Measurements from ENCODE around the gene CD47.
A peak's percentile ranks its signal among the peaks of the same experiment; 100 is the strongest.

CD47 gene

DNA sequence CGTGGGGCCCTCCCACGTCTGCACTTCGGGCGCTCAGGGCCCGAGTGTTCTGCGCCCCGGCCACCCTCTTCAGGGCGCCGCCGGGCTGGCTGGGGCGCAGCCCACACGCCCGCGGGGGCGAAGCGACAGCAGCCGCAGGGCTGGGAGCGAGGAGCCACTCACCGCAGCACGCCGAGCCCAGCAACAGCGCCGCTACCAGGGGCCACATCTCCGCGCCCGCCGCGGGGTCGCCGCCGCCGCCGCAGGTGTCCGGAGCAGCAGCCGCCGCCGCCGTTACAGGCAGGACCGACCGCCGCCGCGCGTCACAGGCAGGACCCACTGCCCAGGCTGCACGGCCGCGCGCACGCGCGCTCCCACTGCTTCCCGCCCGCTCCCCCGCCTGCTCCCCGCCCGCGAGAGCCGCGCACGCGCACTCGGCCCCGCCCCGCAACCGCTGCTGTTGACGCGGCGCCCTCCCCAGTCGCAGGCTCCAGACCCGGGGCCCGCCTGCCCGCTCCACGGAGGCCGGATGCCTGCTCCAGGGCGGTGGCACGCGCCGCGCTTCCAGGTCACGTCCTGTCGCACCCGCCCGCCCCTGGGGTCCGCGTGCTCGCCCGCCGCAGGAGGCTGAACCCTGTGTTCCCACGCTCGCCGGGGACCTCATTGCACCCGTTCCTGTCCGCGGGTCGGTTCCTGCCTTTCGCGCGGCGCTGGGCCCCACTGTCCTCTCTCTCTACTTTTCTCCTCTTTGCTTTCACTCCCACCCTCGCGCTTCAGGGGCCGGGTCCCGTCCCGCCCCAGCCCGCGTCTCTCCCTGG is at the start of gene CD47:
Gene CD47, minus strand, starts transcription at position 331 of the 797 bp plus-strand sequence. Its CDS starts 123 bp downstream, at position 208.
- DNase-seq: peak; percentile 94

DNA sequence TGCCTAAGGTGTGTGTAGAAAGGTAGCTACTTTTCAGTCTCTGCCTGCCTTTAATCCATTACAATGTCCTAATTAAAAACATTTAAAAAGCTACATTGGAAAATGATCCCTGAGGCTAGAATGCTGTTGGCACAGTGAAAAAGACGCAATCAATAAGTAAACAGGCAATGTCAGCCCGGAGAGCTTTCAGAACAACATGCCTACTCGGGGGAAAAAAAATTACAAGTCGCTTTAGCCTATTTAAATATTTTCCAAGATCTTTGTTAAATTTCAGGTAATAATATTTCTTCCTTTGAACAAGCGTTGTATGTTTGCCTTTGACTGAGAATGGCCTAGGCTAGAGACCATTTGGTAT is 46.6 kb upstream of the CD47 start:
- peak; percentile 66 for DNase-seq

DNA sequence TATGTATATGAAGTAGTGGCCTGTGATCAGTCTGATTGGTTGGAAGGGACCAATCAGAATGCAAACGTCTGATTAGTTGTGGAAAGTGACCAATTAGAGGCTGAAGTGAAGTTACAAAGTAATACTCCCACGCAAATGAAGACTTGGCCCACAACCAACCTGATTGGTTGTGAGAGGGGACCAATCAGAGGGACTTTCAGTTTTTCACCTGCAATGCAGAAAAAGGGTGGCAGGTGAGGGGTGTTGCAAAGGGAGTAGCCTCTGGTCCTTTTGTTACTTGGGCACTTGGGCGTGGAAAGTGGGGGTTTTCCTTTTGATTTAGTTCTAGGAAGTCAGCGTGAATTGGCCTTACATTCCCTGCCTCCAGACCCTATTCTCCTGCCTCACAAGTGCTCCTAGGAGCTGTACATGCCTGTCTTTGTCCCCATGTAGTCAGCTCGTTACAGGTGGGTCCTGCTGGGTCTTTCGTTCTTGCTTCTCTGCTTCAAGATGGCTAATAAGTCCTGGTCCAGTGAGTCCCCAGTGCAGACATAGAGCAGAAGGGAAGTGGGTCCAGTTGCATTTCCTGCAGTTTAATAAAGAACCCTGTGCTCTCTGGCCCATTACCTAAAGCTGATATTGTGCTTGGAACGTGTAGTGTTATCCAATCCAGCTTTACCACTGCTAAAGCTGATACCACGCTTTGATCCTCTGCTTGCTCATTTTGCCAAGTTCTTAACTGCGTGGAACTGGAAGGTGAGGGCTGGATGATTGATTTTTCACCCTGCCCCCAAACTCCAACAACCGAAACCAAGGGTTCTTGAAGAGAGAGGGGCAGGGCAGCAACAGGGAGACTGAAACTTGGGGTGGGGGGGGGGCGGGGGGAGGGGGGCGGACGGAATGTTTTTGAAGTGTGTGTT is 46.0 kb upstream of the CD47 start:
- DNase-seq: peak; percentile 66

DNA sequence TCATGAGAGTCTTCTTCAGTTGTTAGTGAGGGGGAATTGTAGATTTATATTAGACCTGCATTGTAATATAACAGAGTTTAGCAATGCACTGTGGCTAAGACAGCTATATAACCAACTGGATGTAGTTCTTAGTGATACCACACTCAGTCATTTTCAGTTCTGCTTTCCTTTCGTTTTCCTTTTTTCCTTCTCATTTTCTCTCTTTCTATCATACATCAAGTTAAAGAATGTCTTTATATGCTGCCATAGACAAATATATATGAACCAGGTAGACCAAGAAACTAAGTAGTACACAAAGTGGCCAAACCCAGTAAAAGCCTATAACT is 43.7 kb upstream of the CD47 start:
- DNase-seq: no peak

DNA sequence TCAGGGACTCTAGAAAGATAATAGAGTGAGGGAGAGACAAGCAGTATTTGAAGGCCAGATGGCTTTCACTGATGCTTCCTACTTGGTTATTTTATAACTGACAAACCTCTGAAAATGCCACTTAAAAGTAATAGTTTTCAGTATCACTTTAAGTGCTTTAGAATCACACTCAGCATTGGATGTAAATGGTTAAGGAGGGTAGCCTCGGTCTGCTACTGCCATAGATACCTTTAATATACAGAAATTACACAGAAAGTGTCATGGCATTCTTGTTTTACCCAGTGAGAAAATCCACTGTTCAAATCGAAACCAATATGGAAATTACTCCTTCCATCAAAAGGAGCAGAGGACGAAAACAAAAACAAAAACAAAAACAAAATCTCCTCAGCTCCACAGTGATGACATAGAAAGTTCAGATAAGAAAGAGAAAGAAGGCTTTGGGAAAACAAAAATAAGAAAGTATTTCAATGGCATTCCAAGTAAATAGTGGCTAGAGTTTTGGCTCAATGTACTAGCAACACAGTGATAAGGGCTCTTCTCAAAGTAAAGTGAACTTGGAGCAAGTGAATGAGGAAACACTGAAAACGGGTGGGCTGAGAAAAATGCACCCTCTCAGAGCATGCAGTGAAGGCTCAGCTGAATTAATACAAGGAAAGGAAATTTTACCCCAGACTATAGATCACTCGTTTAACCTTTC is 43.2 kb upstream of the CD47 start:
- DNase-seq: no peak

DNA sequence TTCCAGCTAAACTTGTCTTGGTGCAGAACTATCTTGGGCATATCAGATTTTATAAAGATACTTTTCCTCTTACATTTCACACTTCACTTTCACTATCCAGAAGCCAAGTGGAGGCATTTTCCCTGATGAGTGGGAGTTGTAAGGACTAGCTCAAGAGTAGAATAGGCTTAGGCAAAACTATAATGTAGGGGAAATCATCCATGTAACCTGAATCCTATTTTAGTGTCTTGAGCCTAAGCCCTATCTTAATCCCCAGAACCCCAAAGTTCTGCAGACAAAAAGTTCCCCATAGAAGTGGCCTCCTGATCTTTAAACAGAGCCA is 42.2 kb upstream of the CD47 start:
- no peak for DNase-seq

DNA sequence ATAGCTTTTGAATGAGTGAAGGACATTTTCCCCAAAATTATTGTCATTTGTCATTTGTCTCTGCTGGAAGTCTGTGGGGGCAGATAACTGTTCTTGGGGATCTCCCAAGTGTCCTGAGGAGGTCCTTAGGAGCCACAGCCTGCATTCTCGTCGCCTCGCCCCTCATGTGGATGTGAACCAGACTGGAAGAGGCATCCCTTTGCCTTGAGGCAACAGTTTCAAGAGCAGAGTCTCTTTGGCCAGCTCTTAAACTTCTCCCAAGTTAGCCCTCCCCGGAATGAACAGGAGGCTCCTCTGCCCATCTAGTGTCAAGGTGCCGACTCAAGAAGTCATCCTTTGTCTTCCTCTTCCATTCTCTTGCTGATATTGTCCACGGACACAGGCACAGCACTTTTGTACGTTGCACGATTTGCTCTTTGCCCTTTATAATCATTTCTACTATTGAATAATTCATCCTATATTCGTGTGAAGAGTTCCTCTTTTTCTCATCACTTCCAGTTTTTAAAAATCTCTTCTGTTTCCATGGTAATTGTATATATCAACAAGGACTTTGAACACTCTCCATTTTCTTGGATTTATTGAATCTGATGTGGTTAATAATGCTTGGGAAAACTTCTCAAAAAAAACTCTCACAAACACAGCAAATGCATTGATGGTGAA is 40.8 kb upstream of the CD47 start:
- no peak for DNase-seq

DNA sequence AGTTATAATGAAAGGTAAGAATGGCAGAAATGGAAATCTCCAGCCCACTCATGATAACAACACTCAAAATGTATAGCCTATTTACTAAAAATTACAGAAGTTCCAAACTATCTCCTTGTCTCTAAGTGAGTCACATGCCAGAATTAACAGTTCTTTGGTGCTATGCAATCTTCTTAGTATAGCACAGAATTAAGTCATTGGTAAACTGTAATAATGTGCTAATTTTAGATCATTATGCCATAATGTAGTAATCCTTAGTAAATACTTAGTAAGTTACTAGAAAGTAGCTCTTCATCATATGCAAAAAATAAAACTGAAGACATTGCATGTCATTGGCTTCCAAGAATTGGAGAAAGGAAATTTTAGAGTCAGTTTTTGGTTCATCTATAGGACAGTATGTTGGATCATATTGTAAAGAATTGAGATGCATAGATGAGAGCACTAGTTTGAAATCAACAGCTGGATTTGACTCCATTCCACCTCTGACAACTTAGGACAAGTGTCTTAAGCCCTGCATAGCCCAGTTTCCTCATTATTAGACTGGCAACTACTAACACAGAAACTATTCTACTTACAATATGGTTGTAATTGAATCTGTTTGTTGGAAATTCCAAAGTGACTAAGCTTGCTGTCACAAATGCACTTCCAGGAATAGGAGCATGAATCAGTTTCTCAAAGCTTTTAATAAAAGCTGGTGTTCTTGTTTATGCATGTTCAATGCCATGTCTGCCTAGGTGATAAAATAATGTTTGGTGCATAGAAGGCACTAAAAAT is 40.1 kb upstream of the CD47 start:
- peak; percentile 21 for DNase-seq

DNA sequence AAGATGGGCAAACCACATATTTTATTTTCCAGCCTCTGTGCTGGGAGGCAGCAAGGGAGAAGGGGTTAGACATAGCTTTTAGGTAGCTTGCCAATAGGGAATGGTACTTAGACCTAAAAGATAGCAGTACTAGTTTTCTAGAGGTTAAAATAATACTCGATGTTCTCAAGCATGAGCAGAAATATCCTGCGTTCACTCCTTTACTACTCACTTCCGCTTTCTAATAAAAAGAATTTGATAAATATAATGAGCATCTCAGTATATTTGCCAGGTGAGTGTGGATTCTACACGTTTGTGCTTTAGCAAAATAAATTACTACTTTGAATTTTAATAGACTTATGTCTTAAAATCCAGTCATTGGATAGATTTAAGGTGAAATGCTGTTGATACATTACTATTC is 39.4 kb upstream of the CD47 start:
- no peak for DNase-seq

DNA sequence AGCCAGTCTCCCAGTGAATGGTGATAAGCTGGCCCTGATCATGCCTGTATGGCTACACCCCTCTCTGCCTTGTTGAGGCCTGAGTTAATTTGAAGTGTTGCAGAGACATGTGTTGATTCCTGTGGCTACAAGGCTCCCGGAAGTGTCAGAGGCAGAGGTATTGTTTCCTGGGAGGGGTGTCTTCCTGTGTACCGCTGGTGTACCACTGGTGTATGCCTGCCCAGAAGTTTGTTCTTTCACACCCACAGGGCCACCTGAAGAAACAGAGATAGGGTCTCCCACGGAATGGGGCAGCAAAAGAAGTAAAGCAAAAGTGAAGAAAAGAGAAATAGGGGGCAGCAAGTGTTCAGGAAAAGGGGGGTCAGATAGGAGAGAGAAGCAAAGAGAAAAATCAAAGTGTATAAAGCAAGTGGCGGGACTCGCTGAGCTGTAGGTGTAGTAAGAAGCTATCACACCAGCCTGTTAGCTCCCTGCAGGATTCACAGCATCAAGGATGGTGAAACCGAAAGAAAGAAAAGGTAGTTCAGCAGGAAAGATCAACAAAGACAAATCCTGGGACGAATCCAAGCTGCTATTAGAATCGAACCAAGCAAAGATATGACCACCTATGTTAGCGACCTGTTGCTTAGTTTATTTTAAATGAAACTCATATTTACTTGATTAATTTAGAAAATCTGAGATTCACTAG is 36.6 kb upstream of the CD47 start:
- peak; percentile 7 for DNase-seq

DNA sequence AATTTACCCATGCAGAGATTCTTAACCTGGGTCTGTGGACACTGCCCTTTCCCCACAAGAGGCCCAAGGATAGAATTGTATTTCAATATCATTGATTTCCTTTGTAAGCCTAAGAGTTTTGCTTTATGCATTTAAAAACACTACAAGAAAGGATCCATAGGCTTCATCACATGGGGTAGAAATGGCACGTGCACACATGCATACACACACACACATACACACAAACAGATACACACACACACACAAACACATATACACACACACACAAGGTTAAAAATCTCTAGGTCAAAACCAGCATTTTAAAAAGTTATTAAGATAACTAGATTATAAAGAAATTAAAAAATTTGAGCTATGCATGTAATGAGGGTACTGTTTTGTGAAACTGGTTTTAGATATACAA is 35.5 kb upstream of the CD47 start:
- DNase-seq: no peak

DNA sequence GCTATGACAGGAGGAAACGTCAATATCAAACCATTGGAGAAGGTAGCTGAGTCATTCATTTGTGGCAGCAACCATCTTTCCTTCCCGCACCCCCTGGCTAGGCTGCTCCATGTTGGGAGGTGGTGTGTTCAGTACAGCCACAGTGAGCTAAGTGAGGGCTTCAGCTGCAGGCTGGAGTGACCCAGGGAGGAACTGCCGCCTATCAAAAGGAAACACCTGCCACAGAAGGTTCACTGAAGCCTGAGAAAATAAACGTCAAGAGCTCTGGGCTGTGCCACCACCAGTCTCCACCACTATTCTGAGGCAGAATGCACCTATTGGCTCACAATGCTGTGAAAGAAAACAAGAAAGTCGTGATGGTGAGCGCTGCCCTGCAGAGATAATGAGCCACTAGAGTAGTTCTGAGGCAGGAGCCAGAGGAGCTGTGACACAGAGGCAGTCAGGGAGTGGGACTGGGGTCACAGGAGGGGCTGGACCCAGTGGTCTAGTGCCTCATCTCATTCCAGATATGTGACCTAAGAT is 34.8 kb upstream of the CD47 start:
- peak; percentile 94 for DNase-seq

DNA sequence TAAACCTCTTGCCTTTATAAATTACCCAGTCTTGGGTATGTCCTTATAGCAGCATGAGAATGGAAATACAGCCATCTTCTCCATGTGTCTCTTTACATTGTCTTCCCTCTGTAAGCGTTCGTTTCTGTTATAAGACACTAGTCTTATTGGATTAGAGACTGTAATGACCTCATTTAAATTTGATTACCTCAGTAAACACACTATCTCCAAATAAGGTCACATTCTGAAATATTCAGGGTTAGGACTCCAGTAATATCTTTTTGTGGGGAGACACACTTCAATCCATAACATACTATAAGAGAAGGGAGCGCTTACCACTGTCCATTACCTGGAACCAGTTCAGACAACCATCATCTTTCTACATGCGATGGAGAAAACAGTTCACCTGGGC is 34.3 kb upstream of the CD47 start:
- peak; percentile 28 for DNase-seq

DNA sequence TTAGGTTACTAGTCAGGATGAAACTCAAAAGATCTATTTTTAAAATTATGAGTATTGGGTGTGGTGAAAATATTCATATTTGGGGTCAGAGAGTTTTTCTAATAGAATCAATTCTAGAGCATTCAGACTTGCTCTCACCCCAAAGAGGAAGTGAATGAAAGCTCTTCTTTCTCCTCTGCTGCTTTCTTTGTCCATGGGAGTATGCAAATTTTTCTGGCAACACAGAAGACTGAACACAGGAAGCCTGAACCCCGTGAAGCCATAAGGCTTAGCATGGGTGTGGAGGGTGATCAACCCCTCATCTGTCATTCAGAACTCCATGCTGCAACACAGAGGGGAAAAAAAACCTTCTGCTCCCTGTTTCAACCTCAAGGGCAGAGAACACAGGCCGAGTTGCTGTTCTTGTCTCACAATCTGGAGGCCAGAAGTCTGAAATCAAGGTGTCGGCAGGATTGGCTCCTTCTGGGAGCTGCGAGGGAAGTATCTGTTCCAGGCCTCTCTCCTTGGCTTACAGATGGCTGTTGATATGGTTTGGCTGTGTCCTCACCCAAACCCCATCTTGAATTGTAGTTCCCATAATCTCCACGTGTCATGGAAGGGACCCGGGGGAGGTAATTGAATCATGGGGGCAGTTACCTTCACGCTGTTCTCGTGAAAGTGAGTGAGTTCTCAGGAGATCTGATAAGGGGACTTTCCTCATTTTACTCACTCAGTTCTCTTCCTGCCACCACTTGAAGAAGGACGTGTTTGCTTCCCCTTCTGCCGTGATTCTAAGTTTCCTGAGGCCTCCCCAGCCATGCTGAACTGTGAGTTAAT is 33.7 kb upstream of the CD47 start:
- DNase-seq: peak; percentile 62

DNA sequence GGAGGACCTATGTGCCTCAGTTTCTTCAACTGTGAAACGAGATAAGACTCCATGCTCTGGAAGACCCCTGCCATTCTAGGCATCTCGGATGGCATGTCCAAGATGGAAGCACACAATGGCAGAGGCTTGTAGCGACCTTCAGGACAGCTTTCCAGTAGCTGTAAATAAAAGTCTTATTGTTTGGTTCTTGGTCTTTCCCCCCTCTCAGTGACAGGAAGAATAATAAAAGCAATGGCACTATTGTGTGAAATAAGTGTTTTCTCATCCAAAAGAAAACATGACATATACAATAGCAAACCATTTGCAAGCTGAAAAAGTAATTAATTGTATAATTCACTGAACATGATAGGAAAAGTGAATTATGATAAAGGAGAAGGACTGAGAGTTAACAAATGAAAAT is 32.5 kb upstream of the CD47 start:
- DNase-seq: no peak

DNA sequence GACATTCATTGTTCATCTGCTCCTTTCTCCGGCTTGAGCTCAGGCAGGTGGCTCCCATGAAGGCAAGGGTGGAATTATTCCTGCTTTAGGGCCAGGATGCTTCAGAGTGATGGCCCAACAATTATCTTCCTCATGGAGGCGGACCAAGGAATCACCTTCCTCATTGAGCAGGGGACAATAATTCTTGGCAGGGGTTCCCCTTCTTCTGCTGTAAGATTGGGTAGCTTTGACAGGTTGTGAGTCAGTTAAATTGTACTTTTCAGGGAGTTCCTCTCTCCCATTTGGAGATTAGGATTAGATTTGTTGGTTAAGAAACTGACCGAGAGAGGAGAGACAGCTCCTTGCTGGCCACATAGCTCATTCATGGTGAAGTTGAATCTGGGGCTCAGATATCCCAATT is 31.4 kb upstream of the CD47 start:
- peak; percentile 90 for DNase-seq

DNA sequence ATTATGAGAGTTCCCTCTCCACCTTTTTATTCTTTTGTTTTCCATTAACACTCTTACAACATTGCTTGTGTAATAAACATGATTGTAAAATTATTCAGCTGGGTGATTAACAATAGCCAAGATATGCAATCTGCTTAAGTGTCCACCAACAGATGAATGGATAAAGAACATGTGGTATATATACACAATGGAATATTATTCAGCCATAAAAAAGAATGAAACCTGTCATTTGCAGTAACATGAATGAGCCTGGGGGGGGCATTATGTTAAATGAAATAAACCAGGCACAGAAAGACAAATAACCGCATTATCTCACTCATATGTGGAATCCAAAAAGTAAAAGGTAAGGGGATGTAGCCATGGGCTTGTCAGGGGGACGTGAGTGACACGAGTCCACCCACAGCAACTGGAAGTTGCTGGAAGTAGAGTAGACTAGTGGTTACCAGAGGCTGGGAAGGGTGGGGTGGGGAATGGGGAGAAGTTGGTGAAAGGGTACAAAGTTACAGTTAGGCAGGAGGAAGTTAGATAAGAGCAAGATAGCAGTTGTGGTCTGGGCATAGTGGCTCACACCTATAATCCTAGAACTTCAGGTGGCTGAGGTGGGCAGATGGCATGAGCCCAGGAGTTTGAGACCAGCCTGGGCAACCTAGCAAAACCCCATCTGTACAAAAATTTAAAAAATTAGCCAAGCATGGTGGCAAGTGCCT is 28.7 kb upstream of the CD47 start:
- DNase-seq: no peak

DNA sequence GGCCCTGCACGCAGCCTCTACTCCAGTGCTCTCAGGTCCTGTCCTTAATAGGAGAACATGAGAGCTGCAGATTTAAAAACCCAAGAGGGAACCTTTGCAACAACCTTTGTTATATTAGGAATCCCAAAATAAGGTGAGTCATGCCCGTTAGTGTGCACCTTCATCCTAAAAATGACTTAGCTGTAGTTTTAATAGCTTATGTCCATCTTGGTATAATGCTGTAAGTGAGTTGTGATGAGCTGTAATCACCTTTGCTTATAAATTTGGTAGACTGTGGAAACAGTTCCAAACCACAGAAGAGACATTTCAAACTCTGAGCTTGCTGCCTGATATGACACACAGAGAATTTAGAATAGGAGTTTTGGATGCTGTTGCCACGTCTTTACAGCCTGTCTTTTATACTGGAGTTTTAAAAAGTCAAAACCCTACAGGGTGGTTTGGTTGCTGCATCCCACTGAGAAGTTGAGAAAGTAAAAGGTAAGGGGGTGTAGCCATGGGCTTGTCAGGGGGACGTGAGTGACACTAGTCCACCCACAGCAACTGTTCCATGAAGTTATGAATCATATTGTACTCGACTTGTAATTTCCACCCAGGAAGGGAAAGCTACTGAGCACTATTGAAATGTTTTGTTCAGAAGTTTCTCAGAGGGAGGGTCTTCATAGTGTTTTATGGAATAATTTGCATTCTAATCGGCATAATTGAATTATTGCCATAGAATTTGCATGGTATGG is 27.4 kb upstream of the CD47 start:
- no peak for DNase-seq

DNA sequence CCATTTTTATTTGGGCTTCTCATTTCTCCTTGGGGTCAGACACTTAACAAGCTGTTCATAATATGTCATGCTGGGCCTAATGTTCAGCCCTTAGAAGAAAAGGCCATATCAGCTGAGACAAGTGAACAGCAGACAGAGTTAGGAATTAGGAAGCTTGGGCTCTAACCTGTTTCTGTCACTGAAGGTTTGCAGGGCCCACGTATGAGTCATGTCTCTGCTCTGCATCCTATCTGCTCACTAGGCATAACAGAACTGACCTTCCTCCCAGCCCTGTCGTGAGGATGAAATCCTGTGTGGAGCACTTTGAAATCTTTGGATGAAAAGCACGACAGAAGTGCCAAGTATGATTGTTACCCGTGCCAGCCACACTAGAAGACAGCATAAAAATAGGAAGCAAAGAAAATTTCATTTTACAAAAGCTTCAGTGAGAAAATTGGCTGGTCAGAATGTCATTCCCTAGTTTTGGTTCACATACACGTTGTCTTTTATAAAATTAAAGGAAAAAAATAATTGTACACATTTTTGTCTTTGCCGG is 26.5 kb upstream of the CD47 start:
- peak; percentile 19 for DNase-seq
